Activated CD4-positive, CD25-positive, alpha-beta regulatory T cell (primary cell): ENCODE data around the gene KRT27.
"Not testable (repeated sequence)": the region's sequence is repeated elsewhere in the genome, so short reads cannot be mapped to it uniquely, and the experiment has no call there.

Experiments
- DNase-seq, 4 experiments: peaks; one replicate each; lab custom pipeline; 2025; lab: John Stamatoyannopoulos, UW

The KRT27 gene

GRCh38 chr17:40755231-40755630 lies 27.1 kb downstream of the KRT27 start, which contains the start of gene KRT25:
Gene KRT25, minus strand, starts transcription at chr17:40755331. Its CDS starts 60 bp downstream, at chr17:40755271.
- no peak for DNase-seq

- no peak for DNase-seq
Observed at GRCh38 chr17:40753804-40754203, 28.5 kb downstream of the KRT27 start.

- no peak for DNase-seq
Observed at GRCh38 chr17:40751065-40751464, 31.3 kb downstream of the KRT27 start.

- no peak for DNase-seq
Observed at GRCh38 chr17:40750391-40750790, 32.0 kb downstream of the KRT27 start.

- DNase-seq, result not testable (repeated sequence)
Observed at GRCh38 chr17:40748666-40749065, 33.7 kb downstream of the KRT27 start.

GRCh38 chr17:40738553-40738952 lies 43.8 kb downstream of the KRT27 start:
- no peak for DNase-seq

GRCh38 chr17:40735016-40735415 lies 47.3 kb downstream of the KRT27 start:
- DNase-seq, result no peak

GRCh38 chr17:40734018-40734417 lies 48.3 kb downstream of the KRT27 start:
- no peak for DNase-seq

GRCh38 chr17:40730970-40731369 lies 51.4 kb downstream of the KRT27 start:
- DNase-seq, result no peak

- DNase-seq, result no peak
Observed at GRCh38 chr17:40727447-40728231, 54.7 kb downstream of the KRT27 start.

- DNase-seq, result no peak
Observed at GRCh38 chr17:40726919-40727318, 55.4 kb downstream of the KRT27 start.
